B cell (primary cell): ENCODE measurements around the gene CCDC13. TPM values are rescaled to one million over a fixed set of nuclear protein-coding genes. Genes with fewer than 3 reads are reported as not detected.

Experiments
- ATAC-seq: fragments of 200-7000 bp; cut with Tn5 transposase; one replicate; pipeline ENCODE4 v1.10.0; 2021; ENCODE audit warnings: low read depth, mild to moderate bottlenecking, moderate number of reproducible peaks, moderate library complexity
- CTCF ChIA-PET: fragments of 350-600 bp; sonication (Branson Sonifier 250); formaldehyde crosslinking; loops from one replicate; lab custom pipeline; 2021; ENCODE audit warnings: antibody characterized with exemption, inconsistent platforms; lab: Charles Lee
- POLR2A ChIA-PET: fragments of 350-600 bp; sonication (Branson Sonifier 250); formaldehyde crosslinking; loops from one replicate; lab custom pipeline; 2021; ENCODE audit warnings: antibody characterized with exemption; lab: Charles Lee
- DNase-seq: peaks from one replicate; pipeline ENCODE4 v3.0.0; 2013
- H2AFZ ChIP-seq: 2 replicates; pipeline ENCODE4 v1.6.1; 2012; ENCODE audit warnings: mild to moderate bottlenecking, low read depth, low read length; ENCODE audit not compliant: insufficient read depth, poor library complexity, severe bottlenecking
- H3K27ac ChIP-seq, 2 donors: 1 replicate in 1 of 2; 2 replicates in 1 of 2; pipeline ENCODE4 v1.5.1; 2012 to 2013; ENCODE audit warnings: low read length in 2 of 2, mild to moderate bottlenecking in 2 of 2, moderate library complexity in 1 of 2
- H3K27me3 ChIP-seq, 4 experiments: fragments of 200-600 bp in 1 of 4; sonication (generic) in 1 of 4; replicated peaks in 1 of 4; 1 replicate in 2 of 4; 2 replicates in 2 of 4; pipeline versions ENCODE4 v1.6.1 to v1.7.0; 2013 to 2016; ENCODE audit warnings: low read length in 3 of 4, mild to moderate bottlenecking in 2 of 4, mixed read lengths in 1 of 4, moderate library complexity in 1 of 4; ENCODE audit not compliant: insufficient read depth in 4 of 4, control insufficient read depth in 3 of 4; ENCODE audit errors: control extremely low read depth in 1 of 4
- H3K36me3 ChIP-seq, 2 experiments: replicated peaks in 1 of 2; 1 replicate in 1 of 2; 2 replicates in 1 of 2; pipeline versions ENCODE4 v1.6.1 to v1.7.1; 2013; ENCODE audit warnings: low read length in 1 of 2; ENCODE audit not compliant: insufficient read depth in 2 of 2, control insufficient read depth in 1 of 2; ENCODE audit errors: control extremely low read depth in 1 of 2, extremely low read depth in 1 of 2
- H3K4me1 ChIP-seq, 2 donors: fragments of 200-600 bp in 1 of 2; sonication (generic) in 1 of 2; 1 replicate in 1 of 2; 2 replicates in 1 of 2; pipeline versions ENCODE4 v1.5.1 to v1.6.1; 2013 to 2017; ENCODE audit warnings: low read length in 2 of 2; ENCODE audit not compliant: control insufficient read depth in 2 of 2, insufficient read depth in 2 of 2
- H3K4me2 ChIP-seq: replicated peaks from 2 replicates; pipeline ENCODE3; 2012; ENCODE audit warnings: mild to moderate bottlenecking, low read depth, low read length; ENCODE audit not compliant: poor library complexity, severe bottlenecking
- H3K4me3 ChIP-seq, 5 experiments: fragments of 200-600 bp in 1 of 5; sonication (generic) in 1 of 5; 1 replicate in 3 of 5; 2 replicates in 2 of 5; pipeline versions ENCODE4 v1.5.1 to v1.7.0; 2011 to 2016; ENCODE audit warnings: low read length in 4 of 5, mild to moderate bottlenecking in 4 of 5, low read depth in 2 of 5, control low read depth in 1 of 5, moderate library complexity in 1 of 5; ENCODE audit not compliant: insufficient read depth in 1 of 5; ENCODE audit errors: control extremely low read depth in 1 of 5, extremely low read depth in 1 of 5
- H3K79me2 ChIP-seq: fragments of 200-600 bp; sonication (generic); one replicate; pipeline ENCODE4 v1.6.0; 2016; ENCODE audit warnings: low read length; ENCODE audit not compliant: control insufficient read depth, insufficient read depth
- H3K9ac ChIP-seq: fragments of 200-600 bp; sonication (generic); 2 replicates; pipeline ENCODE4 v1.6.1; 2017; ENCODE audit warnings: mild to moderate bottlenecking, low read length, moderate library complexity
- H3K9me3 ChIP-seq, 3 donors: one replicate each; pipeline versions ENCODE4 v1.6.1 to v1.7.1; 2013; ENCODE audit warnings: low read length in 2 of 3; ENCODE audit not compliant: control insufficient read depth in 2 of 3, insufficient read depth in 1 of 3; ENCODE audit errors: control extremely low read depth in 1 of 3
- H4K20me1 ChIP-seq: 2 replicates; pipeline ENCODE4 v1.6.0; 2012; ENCODE audit warnings: mild to moderate bottlenecking, low read length; ENCODE audit not compliant: insufficient read depth, control insufficient read depth, poor library complexity, severe bottlenecking
- H3K27ac Mint-ChIP-seq: one replicate; pipeline ENCODE4 v1.8.0; 2021; ENCODE audit warnings: mixed read lengths
- H3K27me3 Mint-ChIP-seq: one replicate; pipeline ENCODE4 v1.8.0; 2021; ENCODE audit warnings: mixed read lengths
- H3K4me1 Mint-ChIP-seq: one replicate; pipeline ENCODE4 v1.8.0; 2021; ENCODE audit warnings: mixed read lengths
- H3K4me3 Mint-ChIP-seq: one replicate; pipeline ENCODE4 v1.8.0; 2021; ENCODE audit warnings: mixed read lengths
- H3K9me3 Mint-ChIP-seq: one replicate; pipeline ENCODE4 v1.8.0; 2022; ENCODE audit warnings: mixed read lengths; ENCODE audit not compliant: insufficient read depth
- EZH2 ChIP-seq: IDR thresholded peaks from 2 replicates; pipeline ENCODE4 v1.6.1; 2012; ENCODE audit warnings: borderline replicate concordance, low read depth, mild to moderate bottlenecking, moderate library complexity, low read length; ENCODE audit not compliant: insufficient read depth, poor library complexity, severe bottlenecking
- WGBS: methylation state at CpG from one replicate; pipeline ENCODE4 v1.1.5; 2013; ENCODE audit warnings: missing lambda C conversion rate; ENCODE audit not compliant: insufficient coverage; 5-methylcytosine and 5-hydroxymethylcytosine counted together
- intact Hi-C: fragments of 100-400 bp; cut with micrococcal nuclease; formaldehyde crosslinking; loops from one replicate; pipeline ENCODE4 v1.10.0; 2022
- polyA plus RNA-seq: library from polyadenylated mRNA; depleted of rRNA; stranded (reverse); fragments of >200 nt; gene quantifications from 2 replicates; pipeline ENCODE4 v1.2.3, GENCODE V29; 2012
- total RNA-seq, 2 donors: library from RNA; stranded (reverse); fragments of 120-200 nt in 1 of 2; gene quantifications; 1 replicate in 1 of 2; 2 replicates in 1 of 2; pipeline versions ENCODE4 v1.2.3 to v1.2.4, GENCODE V29; 2013 to 2022
- TF ChIP-seq, protein P1 (sequence below): fragments of 200-600 bp; IDR thresholded peaks from one replicate; pipeline ENCODE4 v1.8.0; 2022; ENCODE audit warnings: antibody characterized with exemption, mild to moderate bottlenecking

The CCDC13 gene
- total and polyA plus RNA-seq, 2 donors (not counting 1 experiment from before 2014, with no cell fraction given), result 1.5 to 1.9 TPM

DNA sequence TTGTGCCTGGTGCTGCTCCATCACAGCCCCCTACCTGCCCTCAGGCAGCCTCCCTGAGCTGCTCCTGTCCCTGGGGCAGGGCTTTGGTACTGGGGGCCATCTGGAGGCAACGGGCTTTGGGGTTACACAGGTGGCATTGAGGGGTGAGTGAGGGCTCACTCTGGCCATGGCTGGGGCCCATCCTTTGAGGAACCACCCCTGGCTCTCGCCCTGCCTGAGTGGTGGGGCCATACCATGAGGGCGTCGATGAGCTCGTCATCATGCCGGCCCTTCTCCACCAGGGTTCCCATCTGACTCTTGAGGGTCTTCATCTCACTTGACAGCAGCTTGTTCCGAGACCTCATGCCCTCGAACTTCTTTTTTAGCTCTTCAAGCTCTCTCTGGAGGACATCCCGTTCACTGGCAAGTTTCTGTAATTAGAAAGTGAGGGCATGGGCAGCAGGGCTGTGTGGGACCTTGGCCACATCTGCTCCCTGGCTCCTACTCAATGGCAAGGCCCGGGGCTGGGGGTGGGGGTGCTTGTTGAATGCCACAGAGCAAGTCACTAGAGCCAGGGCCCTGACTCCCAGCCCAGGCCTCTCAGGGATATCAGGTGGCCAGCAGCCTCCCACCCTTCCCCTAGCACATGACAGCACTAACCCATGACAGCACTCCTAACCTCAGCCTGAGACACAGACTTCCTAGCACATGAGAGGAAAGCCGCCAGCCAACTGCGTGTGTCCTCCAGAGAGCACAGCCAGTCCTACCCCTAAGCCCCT is 33.5 kb downstream of the CCDC13 start:
- intact Hi-C loops, result loop anchor here (5.0 kb wide), 1 partner anchor 77 kb away; no protein-coding TSS in a partner anchor
- Mint-ChIP-seq H3K9me3 (no peaks in the 10 kb centered on the region), H3K4me1 (peaks cover 18% of the 10 kb centered on the region), H3K4me3 (no peak overlapping the region), H3K27me3 (no peaks in the 10 kb centered on the region), H3K27ac (no peak overlapping the region)
- no peaks in the 10 kb centered on the region for H3K36me3 ChIP-seq
- no peaks in the 10 kb centered on the region for H3K79me2 ChIP-seq
- H3K27ac ChIP-seq, result no peak overlapping the region
- H3K4me1 ChIP-seq, result peaks cover 3 to 6% of the 10 kb centered on the region in 2 donors
- no peak for ATAC-seq
- WGBS, result 95% methylated on average over 9 of the region's 12 CpGs
- no peak overlapping the region for H3K4me2 ChIP-seq
- no peak overlapping the region for H2AFZ ChIP-seq
- no peak overlapping the region for H3K4me3 ChIP-seq
- H3K27me3 ChIP-seq, result no peaks in the 10 kb centered on the region
- ChIA-PET POLR2A (no interaction called here), CTCF (no interaction called here)
- H3K9ac ChIP-seq, result no peak overlapping the region
- TF ChIP-seq, protein P1, sequence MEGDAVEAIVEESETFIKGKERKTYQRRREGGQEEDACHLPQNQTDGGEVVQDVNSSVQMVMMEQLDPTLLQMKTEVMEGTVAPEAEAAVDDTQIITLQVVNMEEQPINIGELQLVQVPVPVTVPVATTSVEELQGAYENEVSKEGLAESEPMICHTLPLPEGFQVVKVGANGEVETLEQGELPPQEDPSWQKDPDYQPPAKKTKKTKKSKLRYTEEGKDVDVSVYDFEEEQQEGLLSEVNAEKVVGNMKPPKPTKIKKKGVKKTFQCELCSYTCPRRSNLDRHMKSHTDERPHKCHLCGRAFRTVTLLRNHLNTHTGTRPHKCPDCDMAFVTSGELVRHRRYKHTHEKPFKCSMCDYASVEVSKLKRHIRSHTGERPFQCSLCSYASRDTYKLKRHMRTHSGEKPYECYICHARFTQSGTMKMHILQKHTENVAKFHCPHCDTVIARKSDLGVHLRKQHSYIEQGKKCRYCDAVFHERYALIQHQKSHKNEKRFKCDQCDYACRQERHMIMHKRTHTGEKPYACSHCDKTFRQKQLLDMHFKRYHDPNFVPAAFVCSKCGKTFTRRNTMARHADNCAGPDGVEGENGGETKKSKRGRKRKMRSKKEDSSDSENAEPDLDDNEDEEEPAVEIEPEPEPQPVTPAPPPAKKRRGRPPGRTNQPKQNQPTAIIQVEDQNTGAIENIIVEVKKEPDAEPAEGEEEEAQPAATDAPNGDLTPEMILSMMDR, result no peak
- no peak for TF ChIP-seq EZH2
- no peaks in the 10 kb centered on the region for H4K20me1 ChIP-seq
- H3K9me3 ChIP-seq, result no peaks in the 10 kb centered on the region
- no peak for DNase-seq

DNA sequence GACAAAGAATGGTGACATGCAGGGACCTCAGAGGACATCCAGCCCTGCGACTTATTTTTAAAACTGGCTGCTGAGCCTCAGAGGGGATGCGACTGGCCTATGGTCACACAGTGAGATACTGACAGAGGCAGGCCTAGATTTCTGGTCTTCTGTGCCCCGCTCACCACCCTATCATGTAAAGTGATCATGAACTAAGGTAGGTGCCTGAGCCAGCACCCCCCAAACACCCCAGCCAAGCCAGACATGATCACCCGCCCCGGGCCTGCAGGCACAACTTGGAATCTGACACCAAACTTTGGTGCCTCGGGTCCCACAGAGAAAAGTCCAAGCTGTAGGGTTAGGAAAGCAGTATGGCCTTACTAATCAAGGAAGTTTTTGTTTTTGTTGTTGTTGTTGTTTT is 36.5 kb downstream of the CCDC13 start:
- Mint-ChIP-seq H3K4me3 (no peak overlapping the region), H3K9me3 (no peaks in the 10 kb centered on the region), H3K27me3 (no peaks in the 10 kb centered on the region), H3K27ac (no peak overlapping the region), H3K4me1 (peaks cover 15% of the 10 kb centered on the region)
- Histone ChIP-seq H3K9me3 (no peaks in the 10 kb centered on the region), H3K4me1 (peaks cover 3 to 6% of the 10 kb centered on the region in 2 donors), H3K27me3 (no peaks in the 10 kb centered on the region), H3K36me3 (no peaks in the 10 kb centered on the region), H2AFZ (no peak overlapping the region), H3K27ac (no peak overlapping the region), H3K79me2 (no peaks in the 10 kb centered on the region), H4K20me1 (no peaks in the 10 kb centered on the region), H3K4me3 (no peak overlapping the region), H3K4me2 (no peak overlapping the region), H3K9ac (no peak overlapping the region)
- ChIA-PET POLR2A (no interaction called here), CTCF (interaction anchor here (3.4 kb wide), 1 partner anchor 9 kb away, joined by 13 read pairs; no protein-coding TSS in a partner anchor)
- no peak for DNase-seq
- TF ChIP-seq, protein P1, result no peak
- TF ChIP-seq EZH2, result no peak
- intact Hi-C loops, result no loop called here
- no peak for ATAC-seq
- 100% methylated on average over 2 of the region's 6 CpGs for WGBS
